Measurements from ENCODE around the gene DUSP16.
"Not testable (repeated sequence)": the region's sequence is repeated elsewhere in the genome, so short reads cannot be mapped to it uniquely, and the experiment has no call there.

The DUSP16 gene

DNA sequence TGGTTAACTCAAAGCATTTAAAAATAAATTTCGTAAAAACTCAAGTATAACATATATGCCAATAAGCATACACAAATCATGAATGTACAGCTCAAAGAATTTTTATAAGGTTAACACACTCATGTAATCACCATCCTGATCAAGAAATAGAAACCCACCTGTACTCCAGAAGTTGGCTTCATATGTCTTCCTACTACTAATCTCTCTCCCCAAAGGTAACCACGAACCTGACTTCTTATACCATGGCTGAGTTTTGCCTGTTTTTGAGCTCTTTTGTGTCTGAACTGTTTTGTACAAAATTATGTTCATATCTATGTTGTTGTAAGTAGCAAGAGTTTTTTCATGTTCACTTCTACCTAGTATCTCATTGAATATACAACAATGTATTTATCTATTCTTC lies 18.7 kb downstream of the DUSP16 start:
- DNase-seq: no peak

- no peak for DNase-seq
Measured at GRCh38 chr12:12542964-12543363, 19.7 kb downstream of the DUSP16 start.

DNA sequence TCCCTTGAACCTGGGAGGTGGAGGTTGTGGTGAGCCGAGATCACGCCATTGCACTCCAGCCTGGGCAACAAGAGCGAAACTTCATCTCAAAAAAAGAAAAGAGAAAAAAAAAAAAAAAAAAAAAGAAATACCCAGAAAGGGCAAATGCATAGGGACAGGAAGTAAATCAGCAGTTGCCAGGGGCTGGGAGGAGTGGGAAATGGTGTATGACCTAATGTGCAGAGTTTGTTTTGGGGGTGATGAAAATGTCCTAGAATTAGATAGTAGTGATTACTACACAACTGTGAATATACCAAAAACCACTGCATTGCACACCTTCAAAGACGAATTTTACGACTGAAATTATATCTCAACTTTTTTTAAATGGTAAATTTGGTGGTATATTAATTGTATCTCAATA lies 20.4 kb downstream of the DUSP16 start:
- DNase-seq: no peak

DNA sequence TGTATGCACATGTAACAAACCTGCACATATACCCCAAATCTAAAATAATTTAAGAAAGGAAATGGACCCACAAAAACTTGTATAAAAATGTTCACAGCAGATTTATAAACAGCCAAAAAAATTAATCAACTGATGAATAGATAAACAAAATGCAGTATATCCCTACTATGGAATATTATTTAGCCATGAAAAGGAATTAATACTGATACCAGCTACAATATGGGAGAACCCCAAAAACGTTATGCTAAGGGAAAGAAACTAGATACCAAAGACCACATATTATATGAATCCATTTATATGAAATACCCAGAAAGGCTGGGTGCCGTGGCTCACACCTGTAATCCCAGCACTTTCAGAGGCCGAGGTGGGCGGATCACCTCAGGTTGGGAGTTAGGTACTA lies 20.9 kb downstream of the DUSP16 start:
- no peak for DNase-seq

DNA sequence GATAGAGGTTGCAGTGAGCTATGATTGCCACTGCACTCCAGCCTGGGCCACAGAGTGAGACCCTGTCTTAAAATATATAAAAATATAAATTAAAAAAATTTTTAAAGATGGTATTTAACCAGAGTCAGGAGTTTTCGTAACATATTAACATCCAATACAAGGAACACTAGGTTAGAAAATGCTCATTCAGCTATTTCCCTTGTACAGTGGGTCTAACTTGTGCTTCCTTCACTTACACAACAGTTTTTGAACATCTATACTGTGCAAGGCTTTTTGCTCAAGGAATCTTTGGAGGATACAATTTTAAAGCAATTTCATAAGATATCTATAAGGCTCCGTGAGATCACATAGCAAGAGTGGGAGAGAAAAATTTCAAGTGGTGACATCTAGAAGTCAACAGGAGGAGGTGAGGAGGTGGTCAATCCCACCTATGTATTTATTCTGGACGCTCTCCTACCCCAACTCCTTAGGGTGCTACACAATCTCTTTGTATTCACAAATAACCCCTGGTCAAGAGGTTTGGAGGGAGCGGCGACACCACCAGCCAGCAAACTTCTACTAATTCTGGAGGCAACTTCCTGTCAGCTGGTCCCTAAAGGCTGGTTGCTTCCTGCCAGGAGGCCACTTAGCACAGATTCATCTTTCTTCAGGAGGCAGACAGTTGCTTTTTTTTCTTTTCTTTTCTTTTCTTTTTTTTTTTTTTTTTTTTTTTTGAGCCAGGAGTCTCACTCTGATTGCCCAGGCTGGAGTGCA lies 22.2 kb downstream of the DUSP16 start:
- no peak for DNase-seq

GRCh38 chr12:12539028-12539810 lies 23.4 kb downstream of the DUSP16 start:
- DNase-seq: no peak

GRCh38 chr12:12538535-12538934 lies 24.1 kb downstream of the DUSP16 start:
- no peak for DNase-seq

DNA sequence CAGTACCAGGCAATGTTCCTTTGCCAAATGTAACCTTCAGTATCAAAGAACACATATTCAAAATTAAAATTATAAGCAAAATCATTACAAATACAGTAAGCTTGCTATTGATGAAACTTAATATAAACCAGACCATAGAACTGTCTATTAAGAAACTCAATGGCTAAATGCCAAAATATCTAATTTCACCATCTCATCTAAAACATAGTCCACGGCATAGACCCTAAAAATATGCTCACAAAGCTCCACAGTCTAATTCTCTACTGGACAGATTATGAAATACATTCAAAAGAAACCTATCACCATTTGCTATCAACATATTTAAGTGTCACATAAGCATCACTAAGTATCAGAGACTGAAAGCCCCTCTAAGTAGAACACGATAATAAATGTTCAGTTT lies 25.2 kb downstream of the DUSP16 start:
- DNase-seq: no peak

DNA sequence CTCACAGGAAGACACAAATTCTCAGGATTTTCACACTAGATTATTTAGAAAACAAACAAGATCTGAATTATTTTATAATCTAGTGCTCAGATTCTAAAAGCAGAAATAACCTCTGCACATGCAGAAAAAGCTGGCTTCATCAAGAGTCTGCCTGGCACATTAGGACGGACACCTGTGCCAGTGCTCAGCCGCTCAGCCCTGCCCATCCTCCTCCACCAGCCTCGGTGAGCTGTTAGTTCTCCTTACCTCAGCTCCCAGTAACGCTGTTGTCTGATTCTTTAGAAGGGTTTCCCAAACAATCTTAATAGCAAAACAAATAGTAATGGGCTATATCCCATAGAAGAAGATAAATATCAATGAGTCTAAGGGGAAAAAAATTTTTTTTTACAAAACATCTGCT lies 27.7 kb downstream of the DUSP16 start:
- DNase-seq: no peak

- no peak for DNase-seq
Measured at GRCh38 chr12:12534166-12534866, 28.3 kb downstream of the DUSP16 start.

GRCh38 chr12:12533238-12533829 lies 29.3 kb downstream of the DUSP16 start:
- DNase-seq: no peak

GRCh38 chr12:12531194-12531593 lies 31.5 kb downstream of the DUSP16 start:
- no peak for DNase-seq

- DNase-seq: no peak
Measured at GRCh38 chr12:12529783-12530421, 32.8 kb downstream of the DUSP16 start.

DNA sequence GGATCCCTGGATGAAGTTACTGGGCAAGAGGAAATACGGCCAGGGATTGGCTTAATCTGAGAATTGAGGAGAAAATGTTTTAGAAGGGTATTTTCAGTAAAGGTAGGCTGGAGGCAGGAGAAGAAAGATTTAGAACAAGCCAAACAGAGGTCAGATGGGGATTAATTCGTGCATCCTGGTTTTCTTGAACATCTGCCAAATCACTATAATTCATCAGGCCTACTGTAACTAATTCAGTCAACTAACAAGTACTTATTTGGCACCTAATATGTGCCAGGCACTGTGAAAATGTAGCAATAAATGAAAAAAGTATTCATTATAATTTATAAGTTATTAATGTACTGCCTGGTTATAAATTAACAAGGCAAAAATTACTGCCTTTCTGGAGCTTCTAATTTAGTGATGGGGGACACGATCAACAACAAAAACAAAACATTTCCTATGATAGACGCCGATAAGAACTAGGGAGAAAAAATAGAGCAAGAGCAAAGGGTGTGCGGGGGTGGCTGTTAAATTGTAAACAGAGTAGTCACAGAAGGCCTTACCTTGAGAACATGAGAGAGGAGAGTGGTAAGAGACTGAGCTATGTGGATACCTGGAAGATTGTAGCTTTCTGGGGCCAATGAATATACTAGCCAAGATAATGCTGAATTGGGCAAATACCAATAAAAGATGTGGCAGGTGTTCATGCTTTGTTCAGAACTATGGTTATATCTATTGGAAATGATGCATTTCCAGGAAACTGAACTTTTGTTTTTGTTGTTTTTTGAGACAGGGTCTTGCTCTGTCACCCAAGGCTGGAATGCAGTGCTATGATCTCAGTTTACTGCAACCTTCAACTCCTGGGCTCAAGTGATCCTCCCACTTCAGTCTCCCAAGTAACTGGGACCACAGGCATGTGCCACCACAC lies 34.0 kb downstream of the DUSP16 start:
- DNase-seq: peak in 1 of 2 experiments; percentile 24

DNA sequence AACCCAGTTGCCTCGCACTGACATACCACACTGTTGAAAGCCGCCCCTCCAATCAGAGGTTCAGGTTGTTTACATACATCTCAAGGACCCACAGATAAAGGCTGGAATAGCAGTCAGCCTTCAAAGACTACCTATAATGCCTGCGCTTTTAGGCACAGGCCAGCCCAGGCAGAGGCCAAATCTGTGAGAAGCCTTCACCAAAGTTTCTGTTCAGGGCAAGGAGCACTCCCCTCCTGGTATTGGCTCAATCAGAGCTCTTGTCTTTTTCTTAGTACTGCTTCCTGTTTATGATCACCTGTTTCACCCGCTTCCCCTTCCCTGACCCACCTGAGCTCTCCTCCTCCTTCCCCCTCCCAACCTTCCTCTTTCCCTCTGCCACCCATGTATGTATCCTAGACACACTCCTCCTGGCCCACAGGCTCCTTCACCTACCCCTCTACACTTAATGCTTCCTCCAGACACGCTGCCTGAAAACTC lies 34.8 kb downstream of the DUSP16 start:
- no peak for DNase-seq

DNA sequence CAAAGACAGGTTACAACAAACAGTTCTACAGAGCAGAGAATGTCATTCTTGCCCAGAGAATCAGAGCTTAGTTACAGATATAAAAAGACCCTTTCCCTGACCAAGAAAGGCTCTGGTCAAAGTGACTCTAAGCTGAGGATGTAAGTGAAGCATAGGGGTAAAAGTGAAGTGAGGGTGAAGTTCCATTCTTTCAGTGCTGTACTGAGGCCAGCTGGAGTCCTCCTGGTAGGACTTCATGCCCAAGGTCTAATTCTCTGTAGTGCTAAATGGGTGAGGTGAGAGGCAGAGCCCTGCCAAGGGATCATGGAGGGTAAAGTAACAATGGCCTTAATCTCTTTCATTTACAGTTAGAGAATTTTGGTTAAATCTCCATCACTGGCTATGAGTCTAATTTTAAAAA lies 38.5 kb downstream of the DUSP16 start:
- no peak for DNase-seq

- DNase-seq: peak in 1 of 2 experiments; percentile 8
Measured at GRCh38 chr12:12523229-12523628, 39.4 kb downstream of the DUSP16 start.

GRCh38 chr12:12522657-12523056 lies 40.0 kb downstream of the DUSP16 start:
- DNase-seq: not testable (repeated sequence)

DNA sequence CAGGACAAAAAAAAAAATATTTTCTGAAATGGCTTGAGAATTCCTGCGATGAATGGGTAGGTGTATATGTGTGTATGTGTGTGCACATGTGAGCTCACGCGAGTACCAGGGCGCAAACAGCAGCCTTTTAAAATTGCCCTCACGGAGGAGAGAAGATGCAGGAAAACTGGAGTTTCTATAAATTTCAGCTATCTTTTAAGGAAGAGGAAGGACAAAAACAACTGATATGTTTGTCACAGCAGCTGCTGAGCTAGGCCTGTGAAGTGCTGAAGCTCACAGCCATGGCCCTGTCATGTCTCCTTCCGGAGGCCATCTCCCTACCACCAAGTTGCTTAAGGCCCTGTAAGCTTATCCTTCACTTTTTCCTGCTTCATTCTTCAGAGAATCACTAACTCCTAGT lies 40.8 kb downstream of the DUSP16 start:
- no peak for DNase-seq

DNA sequence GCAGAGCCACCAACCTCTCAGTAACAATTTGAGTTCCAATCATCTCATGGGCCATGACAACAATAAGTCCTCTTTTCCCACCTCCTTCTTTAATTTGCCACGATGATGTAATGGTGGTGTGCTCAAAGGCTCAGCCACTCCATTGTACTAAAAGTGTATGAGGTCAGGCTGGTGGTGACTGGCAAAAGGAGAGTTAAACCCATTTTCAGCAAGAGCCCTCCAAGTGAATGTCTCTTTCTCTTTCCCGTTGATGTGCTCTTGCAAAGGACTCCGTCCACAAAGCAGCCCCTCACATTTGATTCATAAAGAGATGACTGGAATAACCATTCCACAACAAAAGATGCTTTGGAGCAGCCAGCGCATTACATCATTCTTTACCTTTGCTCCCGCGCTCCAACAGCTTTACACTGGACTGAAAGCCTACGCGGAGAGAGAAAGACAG lies 41.6 kb downstream of the DUSP16 start:
- DNase-seq: no peak

DNA sequence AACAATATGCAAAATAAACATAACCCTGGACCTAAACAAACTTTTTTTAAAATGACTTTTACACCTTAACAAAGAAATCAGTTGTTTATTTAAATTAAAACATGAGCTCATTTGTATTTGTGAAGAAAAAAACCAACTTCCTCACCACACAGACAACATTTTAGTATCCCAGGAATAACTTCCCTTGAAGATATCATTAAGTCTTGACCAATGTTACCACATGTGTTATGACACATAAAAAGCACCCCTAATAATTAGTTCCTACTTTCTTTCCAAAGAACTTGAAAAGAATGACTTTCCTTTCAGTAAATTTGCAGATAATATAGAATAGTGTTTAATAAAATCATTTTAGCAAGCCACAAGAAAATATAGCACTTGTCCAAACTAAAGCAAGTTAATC lies 42.4 kb downstream of the DUSP16 start:
- no peak for DNase-seq
